ENCODE data around the gene RPL36AL. TPM values are rescaled to one million over a fixed set of nuclear protein-coding genes. Genes with fewer than 3 reads are reported as not detected.
A peak's percentile ranks its signal among the peaks of the same experiment; 100 is the strongest.

The RPL36AL gene
- total and polyA plus RNA-seq, 10 of the 15 experiments (the other 5 are each of a cell fraction or from before 2014, with no cell fraction given) = 222 to 1,379 (median 545) TPM

- TF ChIP-seq PBX3 (IDR thresholded peaks at IDR 0.05; ENCODE audit: insufficient replicate concordance, low read depth, low read length) (peak; percentile 99), JUNB (IDR thresholded peaks at IDR 0.05) (no peak), ZBTB4 (CRISPR knock-in tag; IDR thresholded peaks at IDR 0.05) (no peak), CREB1 (IDR thresholded peaks at IDR 0.05; ENCODE audit: low read depth) (peak; percentile 71; the same call in 1 of the 2 replicates), NFIC (IDR thresholded peaks at IDR 0.05; ENCODE audit: low read depth, low read length) (no peak; the same call in 1 of the 2 replicates), IKZF1 (conservative IDR thresholded peaks at IDR 0.05) (peak; percentile 82; the same call in 1 of the 2 replicates), EZH2 (IDR thresholded peaks at IDR 0.05; ENCODE audit: borderline replicate concordance, control insufficient read depth, low read depth, low read length) (no peak), SMC3 (IDR thresholded peaks at IDR 0.05; ENCODE audit: borderline replicate concordance, low read length) (no peak), HDAC2 (IDR thresholded peaks at IDR 0.05) (no peak), NRF1 (conservative IDR thresholded peaks at IDR 0.05; ENCODE audit: low read depth, low read length) (no peak), ZZZ3 (IDR thresholded peaks at IDR 0.05; ENCODE audit: control insufficient read depth, insufficient read length, low read depth) (no peak), HCFC1 (IDR thresholded peaks at IDR 0.05; ENCODE audit: low read length) (no peak; the same call in 1 of the 2 replicates), GABPA (IDR thresholded peaks at IDR 0.05; ENCODE audit: low read depth) (peak; percentile 90), MTA3 (IDR thresholded peaks at IDR 0.05; ENCODE audit: borderline replicate concordance, low read length) (no peak), POLR2AphosphoS5 (IDR thresholded peaks at IDR 0.05; ENCODE audit: low read length) (peak; percentile 99), SP1 (IDR thresholded peaks at IDR 0.05; ENCODE audit: low read depth, low read length) (peak; percentile 93), PAX5 (IDR thresholded peaks at IDR 0.05; ENCODE audit: borderline replicate concordance, low read depth, low read length) (peak; percentile 7; the same call in 1 of the 2 replicates), ATF2 (IDR thresholded peaks at IDR 0.05; ENCODE audit: low read length) (no peak), ZBTB40 (IDR thresholded peaks at IDR 0.05; ENCODE audit: borderline replicate concordance) (peak; percentile 88), SPI1 (IDR thresholded peaks at IDR 0.05; ENCODE audit: borderline replicate concordance, insufficient read depth, low read depth, low read length) (peak; percentile 71; the same call in 1 of the 2 replicates)
Measured at GRCh38 chr14:49620182-49621113, at the start of gene RPL36AL, which contains the start of gene MGAT2 (continued).
